WTC11 (cell line): Measurements from ENCODE around the gene SYS1.

ENCODE experiments used
- ATF2 ChIP-seq: sonication (generic); formaldehyde crosslinking; IDR thresholded peaks from 2 replicates; pipeline ENCODE4 v1.8.1; 2022; ENCODE audit warnings: low read depth, missing genetic modification reagents, borderline replicate concordance
- CREM ChIP-seq: sonication (generic); formaldehyde crosslinking; IDR thresholded peaks from 2 replicates; pipeline ENCODE4 v1.8.1; 2022; ENCODE audit warnings: mild to moderate bottlenecking, missing genetic modification reagents, moderate library complexity
- CTCF ChIP-seq: fragments of 200-600 bp; IDR thresholded peaks from 2 replicates; pipeline ENCODE4 v1.8.0; 2022; ENCODE audit warnings: antibody characterized with exemption
- ELF4 ChIP-seq: sonication (generic); formaldehyde crosslinking; IDR thresholded peaks from 2 replicates; pipeline ENCODE4 v1.8.1; 2022; ENCODE audit warnings: low read depth, mild to moderate bottlenecking, moderate library complexity, missing genetic modification reagents
- EMX1 ChIP-seq: fragments of 250-450 bp; sonication (Bioruptor Pico); IDR thresholded peaks from 2 replicates; pipeline ENCODE4 v1.8.0; 2021; ENCODE audit warnings: mild to moderate bottlenecking
- FOXP4 ChIP-seq: sonication (generic); formaldehyde crosslinking; IDR thresholded peaks from 2 replicates; pipeline ENCODE4 v1.8.0; 2022; ENCODE audit warnings: mild to moderate bottlenecking, missing genetic modification reagents
- MAX ChIP-seq: sonication (generic); formaldehyde crosslinking; IDR thresholded peaks from 2 replicates; pipeline ENCODE4 v1.8.0; 2022; ENCODE audit warnings: mild to moderate bottlenecking, missing genetic modification reagents
- NR2C2 ChIP-seq: sonication (generic); formaldehyde crosslinking; IDR thresholded peaks from 2 replicates; pipeline ENCODE4 v1.8.0; 2022; ENCODE audit warnings: mild to moderate bottlenecking, missing genetic modification reagents
- NR3C1 ChIP-seq: sonication (generic); formaldehyde crosslinking; conservative IDR thresholded peaks from 2 replicates; pipeline ENCODE4 v1.8.1; 2023; ENCODE audit warnings: low read depth, mild to moderate bottlenecking, missing genetic modification reagents
- SP1 ChIP-seq: sonication (generic); formaldehyde crosslinking; conservative IDR thresholded peaks from 2 replicates; pipeline ENCODE4 v1.8.1; 2022; ENCODE audit warnings: missing genetic modification reagents
- TEAD4 ChIP-seq: sonication (generic); formaldehyde crosslinking; IDR thresholded peaks from 2 replicates; pipeline ENCODE4 v1.8.0; 2022; ENCODE audit warnings: mild to moderate bottlenecking, missing genetic modification reagents
- ZNF416 ChIP-seq: fragments of 250-450 bp; sonication (Bioruptor Pico); IDR thresholded peaks from 2 replicates; pipeline ENCODE4 v1.9.0; 2021; ENCODE audit warnings: mild to moderate bottlenecking, inconsistent platforms

- TF ChIP-seq MAX (CRISPR knock-in tag) (no peak), ATF2 (CRISPR knock-in tag) (no peak), CTCF (no peak), FOXP4 (CRISPR knock-in tag) (no peak), TEAD4 (CRISPR knock-in tag) (no peak), EMX1 (CRISPR knock-in tag) (no peak), ZNF416 (CRISPR knock-in tag) (no peak), NR2C2 (CRISPR knock-in tag) (no peak), CREM (CRISPR knock-in tag) (no peak), NR3C1 (CRISPR knock-in tag) (no peak), SP1 (CRISPR knock-in tag) (no peak), ELF4 (CRISPR knock-in tag) (no peak)
Observed at GRCh38 chr20:45390931-45391330, 28.0 kb downstream of the SYS1 start.
